Spinal cord (tissue), 10 donors: ENCODE data around the gene EPB42. TPM values are rescaled to one million over a fixed set of nuclear protein-coding genes. Genes with fewer than 3 reads are reported as not detected.

Experiments
- DNase-seq, 6 donors: peaks; one replicate each; pipeline versions ENCODE4 v3.0.0 to v3.0.0-alpha.2; 2013 to 2015; ENCODE audit warnings: low spot score in 6 of 6, low read depth in 4 of 6
- H3K27ac ChIP-seq: one replicate; pipeline ENCODE4 v1.5.1; 2013; ENCODE audit warnings: low read depth, low read length, control low read depth
- H3K27me3 ChIP-seq: one replicate; pipeline ENCODE4 v1.6.1; 2013; ENCODE audit warnings: low read length; ENCODE audit not compliant: control insufficient read depth, insufficient read depth
- H3K36me3 ChIP-seq: one replicate; pipeline ENCODE4 v1.6.1; 2013; ENCODE audit warnings: low read length; ENCODE audit not compliant: control insufficient read depth, insufficient read depth
- H3K4me1 ChIP-seq: one replicate; pipeline ENCODE4 v1.6.1; 2013; ENCODE audit warnings: low read length; ENCODE audit not compliant: control insufficient read depth, insufficient read depth
- H3K4me3 ChIP-seq: one replicate; pipeline ENCODE4 v1.5.1; 2013; ENCODE audit warnings: low read depth, low read length, control low read depth
- H3K9me3 ChIP-seq: one replicate; pipeline ENCODE4 v1.6.1; 2013; ENCODE audit warnings: low read length; ENCODE audit not compliant: control insufficient read depth, insufficient read depth
- WGBS: methylation state at CpG from one replicate; pipeline ENCODE4 v1.1.5; 2013; ENCODE audit warnings: missing lambda C conversion rate; ENCODE audit not compliant: insufficient coverage; 5-methylcytosine and 5-hydroxymethylcytosine counted together
- polyA plus RNA-seq, 2 donors: library from polyadenylated mRNA; unstranded; fragments of 120-200 nt; gene quantifications; one replicate each; pipeline ENCODE4 v1.2.1, GENCODE V29; 2013; ENCODE audit not compliant: insufficient read length in 2 of 2
- total RNA-seq, 2 donors: library from RNA; depleted of rRNA in 1 of 2; stranded (reverse); fragments of 120-200 nt in 1 of 2; fragments of >200 nt in 1 of 2; gene quantifications; one replicate each; pipeline versions ENCODE4 v1.2.3 to v1.2.4, GENCODE V29; 2013 to 2014
- donor health status: healthy.

The EPB42 gene
- total and polyA plus RNA-seq, 4 donors = 1.2 to 9.5 (median 3.4) TPM

GRCh38 chr15:43243020-43243645 lies 22.3 kb upstream of the EPB42 start:
- Histone ChIP-seq H3K27me3 (no peaks in the 10 kb centered on the region), H3K27ac (no peak overlapping the region), H3K36me3 (no peaks in the 10 kb centered on the region), H3K4me1 (no peaks in the 10 kb centered on the region), H3K4me3 (no peak overlapping the region), H3K9me3 (no peaks in the 10 kb centered on the region)
- WGBS = no CpG with 5 or more reads among the region's 2 CpGs
- DNase-seq = no peak

GRCh38 chr15:43242616-43243015 lies 21.8 kb upstream of the EPB42 start:
- H3K27ac ChIP-seq = no peak overlapping the region
- H3K27me3 ChIP-seq = no peaks in the 10 kb centered on the region
- no peaks in the 10 kb centered on the region for H3K36me3 ChIP-seq
- DNase-seq = no peak
- H3K9me3 ChIP-seq = no peaks in the 10 kb centered on the region
- WGBS = 80% methylated on average over 5 of the region's 5 CpGs
- H3K4me1 ChIP-seq = peaks cover 4% of the 10 kb centered on the region
- H3K4me3 ChIP-seq = no peak overlapping the region

- H3K27ac ChIP-seq = no peak overlapping the region
- H3K9me3 ChIP-seq = no peaks in the 10 kb centered on the region
These were observed 20.3 kb upstream of the EPB42 start for GRCh38 chr15:43241100-43241499.

GRCh38 chr15:43239732-43240491 lies 19.1 kb upstream of the EPB42 start:
- Histone ChIP-seq H3K9me3 (no peaks in the 10 kb centered on the region), H3K36me3 (no peaks in the 10 kb centered on the region), H3K4me3 (no peak overlapping the region), H3K4me1 (peaks cover 4% of the 10 kb centered on the region), H3K27ac (no peak overlapping the region), H3K27me3 (no peaks in the 10 kb centered on the region)
- 85% methylated on average over 5 of the region's 7 CpGs for WGBS
- DNase-seq = no peak

More at GRCh38 chr15:43241100-43241499, 20.3 kb upstream of the EPB42 start:
- Histone ChIP-seq H3K27me3 (no peaks in the 10 kb centered on the region), H3K4me1 (peaks cover 4% of the 10 kb centered on the region), H3K4me3 (no peak overlapping the region), H3K36me3 (no peaks in the 10 kb centered on the region)
- DNase-seq = peak in 1 of 6 donors; percentile 81
- WGBS = 100% methylated on average over 1 of the region's 1 CpG

GRCh38 chr15:43238671-43239131 lies 17.9 kb upstream of the EPB42 start:
- 80% methylated on average over 9 of the region's 10 CpGs for WGBS
- H3K4me1 ChIP-seq = peaks cover 4% of the 10 kb centered on the region
- DNase-seq = no peak
- no peak overlapping the region for H3K27ac ChIP-seq
- no peak overlapping the region for H3K4me3 ChIP-seq
- H3K36me3 ChIP-seq = no peaks in the 10 kb centered on the region
- H3K9me3 ChIP-seq = no peaks in the 10 kb centered on the region
- H3K27me3 ChIP-seq = no peaks in the 10 kb centered on the region

GRCh38 chr15:43237842-43238470 lies 17.1 kb upstream of the EPB42 start:
- no peaks in the 10 kb centered on the region for H3K36me3 ChIP-seq
- H3K4me3 ChIP-seq = no peak overlapping the region
- H3K27me3 ChIP-seq = peaks cover 2% of the 10 kb centered on the region
- H3K9me3 ChIP-seq = no peaks in the 10 kb centered on the region
- no peak overlapping the region for H3K27ac ChIP-seq
- 76% methylated on average over 5 of the region's 9 CpGs for WGBS
- peaks cover 4% of the 10 kb centered on the region for H3K4me1 ChIP-seq
- no peak for DNase-seq

- DNase-seq = no peak
- Histone ChIP-seq H3K27me3 (peaks cover 2% of the 10 kb centered on the region), H3K27ac (no peak overlapping the region), H3K4me1 (peaks cover 4% of the 10 kb centered on the region), H3K9me3 (no peaks in the 10 kb centered on the region), H3K36me3 (no peaks in the 10 kb centered on the region), H3K4me3 (no peak overlapping the region)
- 93% methylated on average over 6 of the region's 6 CpGs for WGBS
These were observed 14.7 kb upstream of the EPB42 start for GRCh38 chr15:43235536-43235935.

GRCh38 chr15:43232289-43232874 lies 11.6 kb upstream of the EPB42 start:
- Histone ChIP-seq H3K27ac (no peak overlapping the region), H3K9me3 (no peaks in the 10 kb centered on the region), H3K4me1 (peaks cover 5% of the 10 kb centered on the region), H3K27me3 (peaks cover 2% of the 10 kb centered on the region), H3K4me3 (no peak overlapping the region), H3K36me3 (no peaks in the 10 kb centered on the region)
- WGBS = 92% methylated on average over 3 of the region's 3 CpGs
- DNase-seq = no peak

GRCh38 chr15:43230640-43231115 lies 9.9 kb upstream of the EPB42 start:
- Histone ChIP-seq H3K36me3 (no peaks in the 10 kb centered on the region), H3K4me1 (peaks cover 5% of the 10 kb centered on the region), H3K27me3 (peaks cover 2% of the 10 kb centered on the region), H3K4me3 (no peak overlapping the region), H3K9me3 (no peaks in the 10 kb centered on the region), H3K27ac (no peak overlapping the region)
- DNase-seq = no peak
- WGBS = 78% methylated on average over 2 of the region's 2 CpGs
